ENCODE measurements around the gene NR6A1.
"Not testable (repeated sequence)": the region's sequence is repeated elsewhere in the genome, so short reads cannot be mapped to it uniquely, and the experiment has no call there.

The NR6A1 gene

DNA sequence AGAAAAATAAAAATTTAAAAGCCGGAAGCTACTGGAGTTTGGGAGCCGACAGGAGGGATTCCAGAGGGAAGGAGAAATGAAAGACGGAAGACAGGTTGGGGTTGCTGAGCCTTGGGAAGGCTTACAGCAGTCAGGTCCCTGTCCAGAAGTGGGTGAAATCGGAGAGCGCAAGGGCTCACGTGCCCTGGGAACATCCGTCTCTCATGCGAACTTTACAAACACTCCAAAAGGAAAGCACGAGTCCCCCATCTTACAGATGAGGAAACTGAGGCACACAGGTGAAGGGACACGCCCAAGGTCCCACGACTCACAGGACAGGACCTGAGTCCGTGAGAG lies 5.5 kb upstream of the NR6A1 start:
- no peak for FAIRE-seq
- no peak for DNase-seq (ENCODE audit: insufficient read length, low spot score)
- TF ChIP-seq, protein P1, sequence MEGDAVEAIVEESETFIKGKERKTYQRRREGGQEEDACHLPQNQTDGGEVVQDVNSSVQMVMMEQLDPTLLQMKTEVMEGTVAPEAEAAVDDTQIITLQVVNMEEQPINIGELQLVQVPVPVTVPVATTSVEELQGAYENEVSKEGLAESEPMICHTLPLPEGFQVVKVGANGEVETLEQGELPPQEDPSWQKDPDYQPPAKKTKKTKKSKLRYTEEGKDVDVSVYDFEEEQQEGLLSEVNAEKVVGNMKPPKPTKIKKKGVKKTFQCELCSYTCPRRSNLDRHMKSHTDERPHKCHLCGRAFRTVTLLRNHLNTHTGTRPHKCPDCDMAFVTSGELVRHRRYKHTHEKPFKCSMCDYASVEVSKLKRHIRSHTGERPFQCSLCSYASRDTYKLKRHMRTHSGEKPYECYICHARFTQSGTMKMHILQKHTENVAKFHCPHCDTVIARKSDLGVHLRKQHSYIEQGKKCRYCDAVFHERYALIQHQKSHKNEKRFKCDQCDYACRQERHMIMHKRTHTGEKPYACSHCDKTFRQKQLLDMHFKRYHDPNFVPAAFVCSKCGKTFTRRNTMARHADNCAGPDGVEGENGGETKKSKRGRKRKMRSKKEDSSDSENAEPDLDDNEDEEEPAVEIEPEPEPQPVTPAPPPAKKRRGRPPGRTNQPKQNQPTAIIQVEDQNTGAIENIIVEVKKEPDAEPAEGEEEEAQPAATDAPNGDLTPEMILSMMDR (IDR thresholded peaks at IDR 0.05; ENCODE audit: insufficient read depth, missing control alignments), result no peak

DNA sequence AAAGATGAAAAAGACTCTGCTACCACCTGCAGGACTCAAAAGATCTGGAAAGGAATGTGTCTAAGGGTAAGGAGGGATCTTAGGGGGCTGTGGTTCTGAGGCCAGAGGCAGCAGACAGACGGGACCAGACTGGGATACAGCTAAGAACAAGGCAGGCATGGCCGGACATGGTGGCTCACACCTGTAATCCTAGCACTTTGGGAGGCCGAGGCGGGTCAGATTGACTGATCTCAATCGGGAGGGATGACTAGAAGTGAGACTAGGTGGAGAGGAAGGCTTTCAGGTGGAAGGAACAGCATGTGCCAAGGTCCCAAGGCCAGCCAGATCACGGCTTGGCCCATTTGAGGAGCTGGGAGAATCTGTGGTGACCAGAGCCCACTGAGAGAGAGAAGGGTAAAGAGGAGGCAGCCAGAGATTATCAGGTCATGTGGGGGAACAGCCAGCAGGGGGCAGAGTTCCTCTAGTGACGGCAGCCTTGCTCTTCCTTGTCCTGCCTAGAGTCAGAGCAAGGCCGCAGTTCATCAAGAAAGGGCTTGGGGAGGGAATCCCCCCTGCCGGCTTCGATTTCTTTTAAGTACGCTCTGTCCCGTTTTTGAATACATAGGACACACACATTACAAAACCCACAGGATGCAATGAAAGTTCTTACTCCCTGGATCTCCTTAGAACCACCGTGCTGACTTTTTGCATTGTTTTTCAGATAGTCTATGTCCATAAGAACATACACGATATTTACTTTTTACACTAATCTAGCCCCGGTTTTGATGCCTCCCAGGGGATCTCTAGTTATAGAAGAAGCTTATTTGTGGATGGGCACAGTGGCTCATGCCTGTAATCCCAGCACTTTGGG lies 3.2 kb upstream of the NR6A1 start:
- FAIRE-seq, result no peak
- TF ChIP-seq, protein P1 (IDR thresholded peaks at IDR 0.05; ENCODE audit: insufficient read depth, missing control alignments), result peak; percentile 84
- peak; percentile 88 for DNase-seq (ENCODE audit: insufficient read length, low spot score)

GRCh38 chr9:124773473-124774128 lies 2.5 kb upstream of the NR6A1 start:
- TF ChIP-seq, protein P1 (IDR thresholded peaks at IDR 0.05; ENCODE audit: insufficient read depth, missing control alignments), result no peak
- DNase-seq (ENCODE audit: insufficient read length, low spot score) (no peak), FAIRE-seq (no peak)

- not testable (repeated sequence) for DNase-seq (ENCODE audit: insufficient read length, low spot score)
Observed at GRCh38 chr9:124772877-124773276, 1.8 kb upstream of the NR6A1 start.

GRCh38 chr9:124771867-124772679 lies 962 bp upstream of the NR6A1 start:
- FAIRE-seq (no peak), DNase-seq (ENCODE audit: insufficient read length, low spot score) (no peak)
- TF ChIP-seq, protein P1 (IDR thresholded peaks at IDR 0.05; ENCODE audit: insufficient read depth, missing control alignments), result peak; percentile 71

More at GRCh38 chr9:124772877-124773276, 1.8 kb upstream of the NR6A1 start:
- FAIRE-seq, result not testable (repeated sequence)

DNA sequence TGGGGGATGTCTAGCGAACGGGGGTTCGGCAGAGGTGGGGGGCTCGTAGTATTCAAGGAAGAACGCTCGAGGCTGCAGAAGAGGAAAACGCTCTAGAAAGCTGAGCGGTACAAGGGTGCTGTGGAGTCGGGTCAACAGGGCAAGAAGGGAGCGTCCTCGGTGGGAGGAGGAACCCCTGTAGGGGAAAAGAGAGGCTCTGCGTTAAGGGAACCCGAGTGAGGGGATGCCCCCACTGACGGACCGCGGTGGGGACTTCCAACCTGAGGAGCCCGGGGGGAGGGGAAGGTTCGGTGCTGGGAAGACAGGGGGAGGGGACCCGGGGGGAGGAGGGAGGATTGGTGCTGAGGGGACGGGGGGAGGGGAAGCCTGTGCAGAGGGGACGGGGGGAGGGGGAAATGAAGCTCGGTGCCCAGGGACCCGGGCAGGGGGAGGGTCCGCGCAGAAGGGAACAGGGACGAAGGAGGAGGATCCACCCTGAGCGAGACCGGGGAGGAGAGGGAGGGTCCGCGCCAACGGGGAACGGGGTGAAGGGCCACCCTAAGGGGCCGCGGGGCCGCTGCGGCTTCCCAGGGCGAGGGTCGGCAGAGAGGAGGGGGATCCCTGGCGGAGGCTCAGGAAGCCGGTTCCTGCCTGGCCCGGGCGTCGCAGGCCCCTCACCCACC lies 621 bp downstream of the NR6A1 start:
- FAIRE-seq (no peak), DNase-seq (ENCODE audit: insufficient read length, low spot score) (no peak)
- TF ChIP-seq, protein P1 (IDR thresholded peaks at IDR 0.05; ENCODE audit: insufficient read depth, missing control alignments), result no peak
